Measurements from ENCODE around the gene SMIM14. TPM values are rescaled to one million over a fixed set of nuclear protein-coding genes. Genes with fewer than 3 reads are reported as not detected.
"Not testable (repeated sequence)": the region's sequence is repeated elsewhere in the genome, so short reads cannot be mapped to it uniquely, and the experiment has no call there.

SMIM14 gene
- polyA plus RNA-seq (ENCODE audit: insufficient read depth in 1 of 5, insufficient read length in 5 of 5, low replicate concordance in 1 of 5): 10 to 100 TPM; 45.5 to 70.0 (median 62.5) TPM
- long read RNA-seq, donor 1, full-length matches to known transcripts: 33 of 33 reads
- long read RNA-seq, donor 1, partial matches to known transcripts: 0 of 33 reads
- long read RNA-seq, donor 1, other reads (novel, unspliced or antisense): 0 of 33 reads
- long read RNA-seq, donor 2, full-length matches to known transcripts: 20 of 20 reads
- long read RNA-seq, donor 2, partial matches to known transcripts: 0 of 20 reads
- long read RNA-seq, donor 2, other reads (novel, unspliced or antisense): 0 of 20 reads
- long read RNA-seq, donor 3, full-length matches to known transcripts: 29 of 29 reads
- long read RNA-seq, donor 3, partial matches to known transcripts: 0 of 29 reads
- long read RNA-seq, donor 3, other reads (novel, unspliced or antisense): 0 of 29 reads
- long read RNA-seq, donor 4, full-length matches to known transcripts: 19 of 19 reads
- long read RNA-seq, donor 4, partial matches to known transcripts: 0 of 19 reads
- long read RNA-seq, donor 4, other reads (novel, unspliced or antisense): 0 of 19 reads
- long read RNA-seq, donor 5, full-length matches to known transcripts: 23 of 23 reads
- long read RNA-seq, donor 5, partial matches to known transcripts: 0 of 23 reads
- long read RNA-seq, donor 5, other reads (novel, unspliced or antisense): 0 of 23 reads
- long read RNA-seq, donor 6, full-length matches to known transcripts: 31 of 31 reads
- long read RNA-seq, donor 6, partial matches to known transcripts: 0 of 31 reads
- long read RNA-seq, donor 6, other reads (novel, unspliced or antisense): 0 of 31 reads
- long read RNA-seq, donor 7, full-length matches to known transcripts: 29 of 161 reads
- long read RNA-seq, donor 7, partial matches to known transcripts: 57 of 161 reads
- long read RNA-seq, donor 7, other reads (novel, unspliced or antisense): 75 of 161 reads
- long read RNA-seq, donor 8, full-length matches to known transcripts: 15 of 15 reads
- long read RNA-seq, donor 8, partial matches to known transcripts: 0 of 15 reads
- long read RNA-seq, donor 8, other reads (novel, unspliced or antisense): 0 of 15 reads

- DNase-seq: peak; percentile 99
Measured at GRCh38 chr4:39638354-39639239, at the start of gene SMIM14. TSS of gene SMIM14 (minus strand) at chr4:39638865. CDS start at chr4:39605145, 33,720 bp downstream.

GRCh38 chr4:39687014-39687413 lies 48.3 kb upstream of the SMIM14 start:
- DNase-seq: no peak

GRCh38 chr4:39685990-39686389 lies 47.3 kb upstream of the SMIM14 start:
- DNase-seq: no peak

- DNase-seq: no peak
Measured at GRCh38 chr4:39682138-39682537, 43.5 kb upstream of the SMIM14 start.

- not testable (repeated sequence) for DNase-seq
Measured at GRCh38 chr4:39681003-39681402, 42.3 kb upstream of the SMIM14 start.

GRCh38 chr4:39675681-39676080 lies 37.0 kb upstream of the SMIM14 start:
- DNase-seq: not testable (repeated sequence)

GRCh38 chr4:39670296-39670695 lies 31.6 kb upstream of the SMIM14 start:
- DNase-seq: not testable (repeated sequence)

GRCh38 chr4:39668887-39669286 lies 30.2 kb upstream of the SMIM14 start:
- peak; percentile 85 to 88 for DNase-seq

GRCh38 chr4:39667706-39668105 lies 29.0 kb upstream of the SMIM14 start:
- DNase-seq: peak in 1 of 2 donors; percentile 11

GRCh38 chr4:39664828-39665731 lies 26.4 kb upstream of the SMIM14 start:
- no peak for DNase-seq

GRCh38 chr4:39662683-39663082 lies 24.0 kb upstream of the SMIM14 start:
- no peak for DNase-seq

GRCh38 chr4:39660757-39661156 lies 22.1 kb upstream of the SMIM14 start:
- no peak for DNase-seq

- DNase-seq: no peak
Measured at GRCh38 chr4:39660045-39660444, 21.4 kb upstream of the SMIM14 start.

- no peak for DNase-seq
Measured at GRCh38 chr4:39658756-39659155, 20.1 kb upstream of the SMIM14 start.

GRCh38 chr4:39657465-39657864 lies 18.8 kb upstream of the SMIM14 start:
- no peak for DNase-seq

- not testable (repeated sequence) for DNase-seq
Measured at GRCh38 chr4:39656638-39657037, 18.0 kb upstream of the SMIM14 start.

- peak; percentile 65 for DNase-seq
Measured at GRCh38 chr4:39655876-39656275, 17.2 kb upstream of the SMIM14 start.

- peak; percentile 42 to 45 for DNase-seq
Measured at GRCh38 chr4:39655211-39655610, 16.5 kb upstream of the SMIM14 start.

GRCh38 chr4:39651586-39651985 lies 12.9 kb upstream of the SMIM14 start:
- not testable (repeated sequence) for DNase-seq
